HG02798 (cell line): Measurements from ENCODE around the gene ZNF710.

Source experiments
- ATAC-seq: cut with Tn5 transposase; IDR thresholded peaks from one replicate; pipeline ENCODE4 v1.9.1; 2021; ENCODE audit warnings: mild to moderate bottlenecking; ENCODE audit not compliant: unreplicated experiment, poor library complexity

Gene ZNF710

DNA sequence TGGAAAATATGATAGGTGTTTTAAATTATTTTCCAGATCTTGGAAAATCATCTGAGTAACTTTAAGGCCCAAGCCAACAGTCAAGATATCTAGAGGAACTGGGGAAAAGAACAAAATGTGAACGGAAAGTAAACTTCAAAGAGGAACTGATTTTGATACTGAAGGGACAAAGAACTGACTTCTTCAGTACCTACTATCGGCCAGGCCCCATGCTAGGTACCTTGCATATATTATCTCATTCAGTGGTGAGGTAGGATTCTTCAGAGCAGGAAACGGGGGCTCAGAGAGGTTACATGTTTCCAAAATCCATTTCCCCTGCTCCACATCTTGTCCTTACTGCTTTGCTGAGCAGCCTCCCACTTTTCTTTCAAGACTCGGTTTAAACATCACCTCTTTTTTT lies 9.8 kb upstream of the ZNF710 start:
- ATAC-seq, result no peak

GRCh38 chr15:89993349-89993748 lies 7.8 kb upstream of the ZNF710 start:
- no peak for ATAC-seq

DNA sequence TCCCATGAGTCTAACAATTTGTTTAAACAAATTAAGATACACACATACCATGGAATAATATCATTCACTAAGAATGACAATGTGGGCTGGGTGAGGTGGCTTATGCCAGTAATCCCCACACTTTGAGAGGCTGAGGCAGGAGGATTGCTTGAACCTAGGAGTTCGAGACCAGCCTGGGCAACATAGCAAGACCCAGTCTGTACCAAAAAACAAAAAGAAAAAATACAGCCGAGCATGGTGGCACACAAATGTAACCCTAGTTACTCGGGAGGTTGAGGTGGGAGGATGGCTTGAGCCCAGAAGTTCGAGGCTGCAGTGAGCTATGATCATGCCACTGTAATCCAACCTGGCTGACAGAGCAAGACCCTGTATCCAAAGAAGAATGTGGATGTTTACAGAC lies 4.0 kb upstream of the ZNF710 start:
- no peak for ATAC-seq

DNA sequence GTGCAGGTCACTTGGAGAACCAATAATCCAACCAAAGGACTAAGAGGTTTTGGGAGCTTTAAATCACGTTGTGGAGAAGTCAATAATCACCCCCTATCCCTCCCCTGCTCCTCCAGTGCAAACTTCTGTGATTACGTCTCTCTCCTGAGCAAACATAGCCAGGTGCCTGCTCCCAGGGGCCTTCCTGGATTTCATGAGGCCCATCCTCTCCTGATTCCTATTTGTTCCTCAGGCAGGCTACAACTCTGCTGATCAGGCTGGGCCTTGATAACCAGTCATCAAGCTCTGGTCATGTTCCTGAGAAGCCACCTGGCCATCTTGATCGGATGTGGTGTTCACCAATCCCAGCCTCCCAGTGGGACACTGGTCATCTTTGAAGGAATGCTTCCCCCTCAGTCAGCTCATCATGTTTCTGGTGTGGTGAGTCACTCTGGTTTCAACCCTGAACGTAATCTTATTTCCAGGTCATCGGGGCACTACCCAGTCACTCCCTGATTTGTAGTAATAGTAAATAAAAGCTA lies 2.9 kb upstream of the ZNF710 start:
- ATAC-seq, result no peak

GRCh38 chr15:89998923-89999675 lies 2.0 kb upstream of the ZNF710 start:
- no peak for ATAC-seq

DNA sequence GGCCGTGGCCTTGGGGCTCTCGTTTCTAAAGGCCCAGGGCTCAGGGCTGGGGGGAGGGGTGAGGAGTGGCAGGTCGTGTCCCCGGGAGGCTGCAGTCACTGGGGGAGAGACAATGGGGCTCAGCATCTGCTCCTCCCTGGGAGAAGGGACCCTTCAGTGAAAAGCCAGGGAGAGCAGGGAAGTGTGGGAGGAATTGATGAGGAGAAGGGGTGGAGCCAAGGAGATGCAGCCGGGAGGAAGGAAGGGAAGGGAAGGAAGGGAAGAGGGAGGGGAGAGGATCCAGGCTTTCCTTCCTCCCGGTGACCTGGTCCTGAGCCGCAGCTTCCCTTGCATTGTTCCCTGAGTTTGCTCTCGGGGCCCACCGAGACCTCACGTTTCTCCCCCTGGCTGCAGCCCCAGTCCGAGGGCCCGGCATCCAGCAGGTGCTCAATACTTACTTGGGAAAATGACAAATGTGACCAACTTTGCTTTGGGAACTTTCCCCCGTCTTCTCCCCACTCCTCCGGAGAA lies 1.4 kb upstream of the ZNF710 start:
- no peak for ATAC-seq

DNA sequence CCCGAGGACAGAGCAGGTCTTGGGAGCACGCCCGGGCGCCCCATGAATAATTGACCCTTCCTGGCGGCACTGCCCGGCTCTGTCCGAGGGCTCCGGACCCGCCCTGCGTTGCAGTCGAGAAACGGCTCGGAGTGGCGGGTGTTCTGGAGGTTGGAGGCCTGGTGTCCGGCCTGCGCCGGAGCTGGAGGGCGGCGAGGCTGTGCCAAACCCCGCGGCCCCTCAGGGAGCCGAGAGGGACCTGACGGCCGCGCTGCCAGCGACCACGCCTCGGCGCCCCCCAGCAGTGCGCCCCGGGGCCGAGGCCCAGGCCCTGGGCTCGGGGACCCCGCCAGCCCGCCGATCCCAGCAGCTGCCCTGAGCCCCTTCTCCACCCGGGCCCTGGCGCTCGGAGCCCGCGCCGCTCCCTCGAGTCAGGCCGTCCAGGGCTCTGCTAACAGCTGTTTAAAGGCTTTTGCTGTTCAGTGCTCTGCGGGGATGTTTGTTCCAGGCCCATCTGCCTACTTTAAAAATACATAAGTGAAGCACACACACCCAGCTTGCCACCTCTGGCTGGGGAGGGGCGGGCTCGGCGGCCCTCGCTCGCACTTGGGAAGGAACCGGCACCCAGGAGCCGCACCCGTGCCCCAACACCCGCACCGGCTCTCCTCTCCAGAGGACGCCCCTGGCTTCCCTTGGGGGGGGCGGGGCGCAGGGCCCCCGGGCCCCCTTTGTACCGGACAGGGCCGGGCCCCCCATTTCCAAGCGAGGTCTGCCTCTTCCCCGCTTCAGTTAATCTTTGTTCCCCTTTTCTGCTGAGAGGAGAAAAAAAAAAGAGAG lies 730 bp upstream of the ZNF710 start:
- no peak for ATAC-seq

DNA sequence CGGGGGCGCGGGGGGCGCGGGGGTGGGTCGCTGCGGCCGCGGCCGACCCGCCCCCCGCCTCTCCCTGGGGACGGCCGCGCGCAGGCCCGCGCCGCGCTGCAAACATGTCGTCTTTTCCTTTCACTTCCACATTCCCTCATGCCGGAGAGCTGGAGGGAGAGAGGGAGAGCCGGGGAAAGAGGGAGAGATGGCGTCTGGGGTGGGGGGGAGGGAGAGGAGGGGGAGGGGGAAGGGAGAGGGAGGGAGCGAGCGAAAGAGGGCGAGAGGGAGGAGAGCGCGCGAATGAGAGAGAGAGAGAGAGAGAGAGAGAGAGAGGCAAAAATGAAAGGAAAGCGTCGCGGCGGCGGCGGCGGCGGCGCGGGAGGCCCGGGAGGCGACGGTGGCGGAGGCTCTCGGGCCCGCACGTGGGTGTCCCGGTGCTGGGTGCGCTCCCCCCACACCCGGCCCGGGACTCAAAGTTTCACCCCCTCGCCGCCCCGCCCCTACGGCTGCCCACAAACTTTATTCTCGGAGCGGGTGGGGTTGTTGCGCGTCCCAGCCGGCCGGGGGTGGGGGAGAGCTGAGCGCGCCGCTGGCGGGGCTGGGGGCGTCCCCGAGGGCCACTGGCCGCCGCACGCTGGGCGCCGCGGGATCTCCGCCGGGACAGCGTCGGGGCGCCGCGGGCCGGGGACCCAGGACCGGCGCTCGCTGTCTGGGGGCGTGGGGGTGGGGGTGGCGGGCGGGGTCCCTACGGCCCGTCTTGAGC lies 731 bp downstream of the ZNF710 start:
- peak; percentile 36 for ATAC-seq

GRCh38 chr15:90002428-90002844 lies 1.3 kb downstream of the ZNF710 start:
- peak; percentile 35 for ATAC-seq

DNA sequence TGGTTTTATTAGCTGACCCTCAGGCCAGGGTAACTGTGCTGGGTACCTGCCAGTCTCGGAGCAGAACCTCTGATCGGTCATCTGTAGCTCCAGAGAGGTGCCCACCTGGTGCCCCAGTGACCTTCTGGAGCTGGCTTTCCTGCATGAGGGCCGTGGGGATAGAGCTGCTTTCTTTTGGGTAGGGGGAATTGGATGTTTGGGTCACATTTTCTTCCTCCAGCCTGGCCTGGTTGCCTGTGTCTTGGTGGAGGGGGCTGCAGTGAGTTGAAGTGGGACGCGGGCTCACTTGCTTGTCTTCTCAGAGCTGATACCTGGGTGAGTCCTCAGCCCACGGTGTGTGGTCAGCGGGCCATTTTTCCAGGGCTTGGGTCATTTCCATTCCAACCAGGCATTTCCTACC lies 2.6 kb downstream of the ZNF710 start:
- no peak for ATAC-seq

- no peak for ATAC-seq
Measured at GRCh38 chr15:90004252-90004651, 3.1 kb downstream of the ZNF710 start.

DNA sequence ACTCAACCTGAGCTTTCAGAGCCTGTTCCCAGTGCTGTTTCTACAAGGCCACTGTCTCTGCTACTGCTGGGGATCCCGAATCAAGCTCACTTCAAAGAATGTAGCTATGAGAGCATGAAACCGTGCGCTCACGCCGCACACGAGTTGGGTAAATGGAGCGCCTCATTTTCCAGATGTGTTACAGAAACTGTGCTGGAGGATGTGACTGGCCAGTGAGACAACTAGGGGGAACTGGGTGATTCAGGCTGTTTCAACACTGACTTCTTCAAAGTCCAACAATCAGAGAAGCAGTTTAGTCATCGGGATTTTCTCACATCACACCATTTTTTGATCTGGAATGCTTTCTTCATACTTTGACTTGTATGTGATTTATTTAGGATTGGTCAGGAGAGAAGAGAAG lies 3.5 kb downstream of the ZNF710 start:
- ATAC-seq, result no peak

DNA sequence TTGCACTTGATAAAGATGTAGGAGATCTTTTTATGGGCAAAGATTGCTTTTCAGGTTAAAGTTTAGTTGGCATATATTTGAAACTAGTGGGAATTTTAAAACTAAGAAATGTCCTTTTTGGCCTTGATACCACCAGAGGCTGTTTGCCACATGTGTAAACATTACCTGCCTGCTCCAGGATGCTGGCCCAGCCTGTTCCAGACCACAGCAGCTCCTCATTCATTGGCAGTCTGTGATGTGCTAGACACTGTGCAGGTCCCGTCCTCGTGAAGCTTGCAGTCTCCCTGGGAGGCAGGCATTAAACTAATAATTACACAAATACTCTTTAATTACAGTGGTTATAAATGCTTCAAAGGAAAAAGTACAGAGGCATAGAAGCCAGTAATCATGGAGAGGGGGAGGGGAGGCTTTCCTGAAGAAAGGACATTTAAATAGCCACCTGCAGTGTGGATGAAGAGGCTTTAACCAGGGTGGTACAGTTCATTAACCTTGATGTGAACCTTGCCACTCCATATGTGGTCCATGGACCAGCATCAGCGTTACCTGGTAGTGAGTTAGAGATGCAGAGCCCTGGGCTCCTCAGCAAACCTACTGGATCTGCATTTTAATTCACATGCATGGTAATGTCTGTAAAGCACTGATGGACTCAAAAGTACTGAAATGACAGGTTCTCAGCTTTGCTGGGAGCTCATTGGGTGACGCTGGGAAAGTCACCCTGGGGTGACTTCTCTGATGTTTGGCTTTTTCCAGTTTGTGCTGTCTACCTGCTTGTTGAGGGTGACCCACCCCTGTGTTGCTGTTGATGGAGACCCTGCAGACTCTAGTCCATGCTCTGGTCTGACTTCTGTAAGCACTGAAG lies 5.3 kb downstream of the ZNF710 start:
- no peak for ATAC-seq

DNA sequence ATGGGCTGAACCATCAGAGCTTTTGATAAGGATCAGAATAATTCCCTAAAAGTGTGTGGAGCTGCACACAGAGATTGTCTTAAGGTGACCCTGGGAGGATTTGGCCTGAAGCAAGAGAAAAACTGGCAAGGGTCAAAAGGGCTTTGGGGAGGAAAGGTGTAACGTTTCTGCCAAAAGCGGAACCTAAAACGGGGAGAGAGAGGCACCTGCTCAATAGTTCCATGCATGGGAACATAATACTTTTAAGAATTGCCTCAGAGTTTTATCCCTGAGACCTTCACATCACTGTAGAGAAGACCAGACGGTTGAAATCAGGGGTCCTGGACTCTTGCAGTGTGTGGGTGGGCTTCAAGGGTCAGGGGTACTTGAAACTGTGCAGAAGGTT lies 5.9 kb downstream of the ZNF710 start:
- no peak for ATAC-seq

GRCh38 chr15:90008607-90009006 lies 7.5 kb downstream of the ZNF710 start:
- ATAC-seq, result no peak

DNA sequence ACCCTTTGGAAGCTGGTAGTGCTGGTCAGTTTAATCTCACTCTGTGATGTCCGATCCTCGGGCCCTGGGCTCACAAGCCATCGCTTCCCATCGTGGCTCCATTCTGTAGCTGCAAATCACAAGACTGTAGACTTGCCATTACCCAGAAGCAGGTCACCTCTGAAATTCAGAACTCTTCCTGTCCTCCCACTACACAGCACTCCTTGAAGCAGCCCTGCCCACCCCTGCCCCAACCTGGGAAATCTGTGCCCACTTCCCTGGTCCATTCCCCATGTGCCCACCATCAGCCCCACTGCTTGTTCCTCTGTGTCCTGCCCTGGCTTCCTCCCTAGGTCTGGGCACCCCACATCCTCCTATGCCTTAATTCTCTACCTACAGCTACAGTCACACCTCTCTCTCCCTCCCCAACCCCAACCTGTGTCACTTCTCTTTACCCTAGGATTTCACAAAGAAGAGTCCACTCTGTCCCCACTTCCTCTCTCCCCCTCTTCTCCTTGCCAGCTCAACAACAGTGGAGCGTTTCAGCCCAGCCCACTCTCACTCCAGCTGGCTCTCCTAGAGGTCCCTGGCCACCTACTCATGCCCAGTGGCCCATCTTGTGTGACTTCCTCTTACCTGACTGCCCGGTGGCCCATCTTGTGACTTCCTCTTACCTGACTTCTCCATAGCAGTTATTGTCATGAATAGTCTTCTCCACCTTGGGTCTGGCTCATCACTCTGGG lies 8.3 kb downstream of the ZNF710 start:
- ATAC-seq, result no peak

DNA sequence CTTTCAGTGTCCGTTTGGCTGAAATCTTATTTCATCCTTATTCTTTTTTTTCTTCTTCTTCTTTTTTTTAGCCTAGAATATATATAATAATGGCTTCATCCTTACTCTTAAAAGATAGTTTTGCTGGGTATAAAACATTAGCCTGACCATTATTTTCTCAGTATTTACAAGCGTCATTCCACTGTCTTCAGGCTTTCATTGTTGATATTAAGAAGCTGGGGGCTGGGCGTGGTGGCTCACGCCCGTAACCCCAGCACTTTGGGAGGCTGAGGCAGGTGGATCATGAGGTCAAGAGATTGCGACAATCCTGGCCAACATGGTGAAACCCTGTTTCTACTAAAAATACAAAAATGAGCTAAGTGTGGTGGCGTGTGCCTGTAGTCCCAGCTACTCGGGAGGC lies 10.6 kb downstream of the ZNF710 start:
- no peak for ATAC-seq

- no peak for ATAC-seq
Measured at GRCh38 chr15:90013503-90013937, 12.4 kb downstream of the ZNF710 start.

DNA sequence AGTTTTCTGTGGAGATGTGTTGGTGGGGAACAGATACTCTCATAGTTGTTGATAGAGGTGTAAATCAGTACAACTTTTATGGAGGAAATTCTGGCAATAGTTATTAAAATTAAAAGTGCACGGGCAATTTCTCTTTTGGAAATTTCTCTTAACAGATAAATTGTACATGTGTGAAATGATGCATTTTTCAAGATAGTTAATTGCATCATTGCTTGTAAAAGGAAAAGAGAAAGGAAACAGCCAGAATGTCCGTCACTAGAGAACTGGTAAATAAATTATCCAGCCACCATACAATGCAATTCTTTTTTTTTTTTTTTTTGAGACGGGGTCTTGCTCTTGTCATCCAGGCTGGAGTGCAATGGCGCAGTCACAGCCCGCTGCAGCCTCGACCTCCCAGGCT lies 14.2 kb downstream of the ZNF710 start:
- no peak for ATAC-seq
